Effector CD8-positive, alpha-beta T cell (primary cell): Measurements from ENCODE around the gene MR1.

Experiments
- DNase-seq: peaks from one replicate; lab custom pipeline; 2025; lab: John Stamatoyannopoulos, UW

The MR1 gene

GRCh38 chr1:181108304-181108867 lies 74.6 kb downstream of the MR1 start:
- no peak for DNase-seq

GRCh38 chr1:181110013-181110412 lies 76.2 kb downstream of the MR1 start:
- no peak for DNase-seq
